ENCODE measurements around the gene CYLD. TPM values are rescaled to one million over a fixed set of nuclear protein-coding genes. Genes with fewer than 3 reads are reported as not detected.
A peak's percentile ranks its signal among the peaks of the same experiment; 100 is the strongest.

The CYLD gene
- polyA plus RNA-seq, 1 donor (not counting 4 experiments of a cell fraction or from before 2014, with no cell fraction given): 24.7 TPM

- Histone ChIP-seq H3K9ac (ENCODE audit: control insufficient read depth, extremely low read depth, insufficient read depth, low read length) (no peak overlapping the region), H3K27me3 (ENCODE audit: control insufficient read depth, extremely low read depth, insufficient read depth, low read length) (no peaks in the 10 kb centered on the region), H3K9me1 (ENCODE audit: control insufficient read depth, extremely low read depth, insufficient read depth, low read length) (no peaks in the 10 kb centered on the region), H3K4me3 (ENCODE audit: control insufficient read depth in 2 of 3, extremely low read depth in 1 of 3, insufficient read depth in 2 of 3, low read depth in 1 of 3, low read length in 3 of 3) (no peak overlapping the region), H3K36me3 (ENCODE audit: control insufficient read depth in 2 of 2, extremely low read depth in 1 of 2, insufficient read depth in 2 of 2, low read length in 2 of 2) (peaks cover 5 to 10% of the 10 kb centered on the region in 2 experiments), H3K9me3 (ENCODE audit: control insufficient read depth, low read depth, low read length) (no peaks in the 10 kb centered on the region), H3K27ac (ENCODE audit: control insufficient read depth, insufficient read depth, low read length) (no peak overlapping the region), H3K79me2 (ENCODE audit: control insufficient read depth, insufficient read depth, low read length) (peaks cover 17% of the 10 kb centered on the region), H4K20me1 (ENCODE audit: control insufficient read depth, extremely low read depth, insufficient read depth, low read length) (no peaks in the 10 kb centered on the region), H3K4me2 (ENCODE audit: control insufficient read depth, extremely low read depth, insufficient read depth, low read depth, low read length) (no peak overlapping the region), H2AFZ (ENCODE audit: control insufficient read depth, low read length) (no peak overlapping the region), H3K4me1 (ENCODE audit: control insufficient read depth, extremely low read depth, insufficient read depth, low read length) (peaks cover 28% of the 10 kb centered on the region)
- FAIRE-seq (no peak), DNase-seq (ENCODE audit: low read depth, low spot score) (no peak)
- dilution Hi-C loops (cut with MboI; ENCODE audit: extremely low pct_ligation_motif_present, low sequenced_read_pairs): no loop called here
- TF ChIP-seq CTCF (optimal IDR thresholded peaks at IDR 0.05 in 1 of 3, IDR thresholded peaks at IDR 0.05 in 1 of 3, conservative IDR thresholded peaks at IDR 0.05 in 1 of 3; ENCODE audit: extremely low read depth in 1 of 3, insufficient read depth in 2 of 3, low read length in 3 of 3) (no peak), EZH2 (IDR thresholded peaks at IDR 0.05; ENCODE audit: low read length) (no peak)
Observed at GRCh38 chr16:50761267-50761666, 19.4 kb downstream of the CYLD start.

GRCh38 chr16:50762241-50762640 lies 20.4 kb downstream of the CYLD start:
- DNase-seq (ENCODE audit: low read depth, low spot score) (no peak), FAIRE-seq (no peak)
- Histone ChIP-seq H3K4me2 (ENCODE audit: control insufficient read depth, extremely low read depth, insufficient read depth, low read depth, low read length) (no peak overlapping the region), H3K36me3 (ENCODE audit: control insufficient read depth in 2 of 2, extremely low read depth in 1 of 2, insufficient read depth in 2 of 2, low read length in 2 of 2) (peaks cover 8 to 10% of the 10 kb centered on the region in 2 experiments), H3K27me3 (ENCODE audit: control insufficient read depth, extremely low read depth, insufficient read depth, low read length) (no peaks in the 10 kb centered on the region), H3K9me3 (ENCODE audit: control insufficient read depth, low read depth, low read length) (no peaks in the 10 kb centered on the region), H4K20me1 (ENCODE audit: control insufficient read depth, extremely low read depth, insufficient read depth, low read length) (no peaks in the 10 kb centered on the region), H3K9ac (ENCODE audit: control insufficient read depth, extremely low read depth, insufficient read depth, low read length) (no peak overlapping the region), H3K9me1 (ENCODE audit: control insufficient read depth, extremely low read depth, insufficient read depth, low read length) (no peaks in the 10 kb centered on the region), H3K79me2 (ENCODE audit: control insufficient read depth, insufficient read depth, low read length) (peaks cover 17% of the 10 kb centered on the region), H2AFZ (ENCODE audit: control insufficient read depth, low read length) (no peak overlapping the region), H3K4me1 (ENCODE audit: control insufficient read depth, extremely low read depth, insufficient read depth, low read length) (peaks cover 20% of the 10 kb centered on the region), H3K27ac (ENCODE audit: control insufficient read depth, insufficient read depth, low read length) (peak overlapping the region; percentile 82), H3K4me3 (ENCODE audit: control insufficient read depth in 2 of 3, extremely low read depth in 1 of 3, insufficient read depth in 2 of 3, low read depth in 1 of 3, low read length in 3 of 3) (no peak overlapping the region)
- dilution Hi-C loops (cut with MboI; ENCODE audit: extremely low pct_ligation_motif_present, low sequenced_read_pairs): no loop called here
- TF ChIP-seq EZH2 (IDR thresholded peaks at IDR 0.05; ENCODE audit: low read length) (no peak), CTCF (optimal IDR thresholded peaks at IDR 0.05 in 1 of 3, IDR thresholded peaks at IDR 0.05 in 1 of 3, conservative IDR thresholded peaks at IDR 0.05 in 1 of 3; ENCODE audit: extremely low read depth in 1 of 3, insufficient read depth in 2 of 3, low read length in 3 of 3) (no peak)
